ENCODE results near the gene ADGRB3. TPM values are rescaled to one million over a fixed set of nuclear protein-coding genes. Genes with fewer than 3 reads are reported as not detected.
"Not testable (repeated sequence)": the region's sequence is repeated elsewhere in the genome, so short reads cannot be mapped to it uniquely, and the experiment has no call there.

Gene ADGRB3
- polyA plus RNA-seq, 3 donors = 0.04 to 0.23 (median 0.05) TPM

DNA sequence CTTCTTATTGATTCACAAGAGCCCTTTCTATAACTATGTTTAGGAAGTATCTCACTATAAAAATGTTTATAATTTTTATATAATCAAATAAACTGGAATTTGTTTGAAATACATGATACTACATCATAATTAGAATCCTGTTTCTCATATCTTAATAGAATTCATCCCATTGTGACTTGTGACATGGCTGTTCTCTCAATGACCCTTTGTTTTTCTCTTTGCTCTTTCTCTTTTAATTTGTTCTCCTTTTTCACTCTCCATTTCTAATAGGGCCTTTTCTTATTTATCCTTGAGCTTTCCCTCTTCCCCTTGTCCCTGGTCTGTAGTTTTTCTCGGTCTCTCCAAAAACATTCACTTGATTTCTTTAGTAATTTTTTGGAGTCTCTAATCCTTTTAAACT is 111.3 kb downstream of the ADGRB3 start:
- TF ChIP-seq, protein P1, sequence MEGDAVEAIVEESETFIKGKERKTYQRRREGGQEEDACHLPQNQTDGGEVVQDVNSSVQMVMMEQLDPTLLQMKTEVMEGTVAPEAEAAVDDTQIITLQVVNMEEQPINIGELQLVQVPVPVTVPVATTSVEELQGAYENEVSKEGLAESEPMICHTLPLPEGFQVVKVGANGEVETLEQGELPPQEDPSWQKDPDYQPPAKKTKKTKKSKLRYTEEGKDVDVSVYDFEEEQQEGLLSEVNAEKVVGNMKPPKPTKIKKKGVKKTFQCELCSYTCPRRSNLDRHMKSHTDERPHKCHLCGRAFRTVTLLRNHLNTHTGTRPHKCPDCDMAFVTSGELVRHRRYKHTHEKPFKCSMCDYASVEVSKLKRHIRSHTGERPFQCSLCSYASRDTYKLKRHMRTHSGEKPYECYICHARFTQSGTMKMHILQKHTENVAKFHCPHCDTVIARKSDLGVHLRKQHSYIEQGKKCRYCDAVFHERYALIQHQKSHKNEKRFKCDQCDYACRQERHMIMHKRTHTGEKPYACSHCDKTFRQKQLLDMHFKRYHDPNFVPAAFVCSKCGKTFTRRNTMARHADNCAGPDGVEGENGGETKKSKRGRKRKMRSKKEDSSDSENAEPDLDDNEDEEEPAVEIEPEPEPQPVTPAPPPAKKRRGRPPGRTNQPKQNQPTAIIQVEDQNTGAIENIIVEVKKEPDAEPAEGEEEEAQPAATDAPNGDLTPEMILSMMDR (IDR thresholded peaks at IDR 0.05) = no peak
- Histone ChIP-seq H3K27ac (ENCODE audit: low read depth in 1 of 2, low read length in 2 of 2) (no peak overlapping the region), H2AFZ (ENCODE audit: insufficient read depth, low read depth, low read length, poor library complexity, severe bottlenecking) (no peak overlapping the region), H3K4me3 (replicated peaks in 1 of 3; ENCODE audit: low read depth in 2 of 3, low read length in 3 of 3) (no peak overlapping the region), H3K9me3 (replicated peaks in 1 of 2; ENCODE audit: control insufficient read depth in 1 of 2, insufficient read depth in 1 of 2, low read length in 2 of 2) (no peaks in the 10 kb centered on the region), H3K4me2 (replicated peaks; ENCODE audit: extremely low read depth, low read length, poor library complexity, severe bottlenecking) (no peak overlapping the region), H3K36me3 (replicated peaks in 1 of 2; ENCODE audit: control insufficient read depth in 1 of 2, insufficient read depth in 2 of 2, low read length in 2 of 2) (no peaks in the 10 kb centered on the region), H3K4me1 (ENCODE audit: control insufficient read depth in 1 of 2, insufficient read depth in 2 of 2, low read length in 2 of 2) (peaks cover 1 to 2% of the 10 kb centered on the region in 2 donors), H4K20me1 (ENCODE audit: insufficient read depth, low read length) (no peaks in the 10 kb centered on the region), H3K79me2 (ENCODE audit: insufficient read depth, low read length) (no peaks in the 10 kb centered on the region), H3K27me3 (ENCODE audit: control insufficient read depth in 2 of 2, insufficient read depth in 2 of 2, low read length in 2 of 2) (no peaks in the 10 kb centered on the region), H3K9ac (ENCODE audit: insufficient read depth, low read length, poor library complexity, severe bottlenecking) (no peak overlapping the region)
- peaks cover 0 to 9% (median 4%) of the 10 kb centered on the region in 7 donors for H3K9me3 Mint-ChIP-seq
- H3K27ac Mint-ChIP-seq = no peak overlapping the region
- H3K36me3 Mint-ChIP-seq = no peaks in the 10 kb centered on the region
- DNase-seq = no peak
- H3K4me1 Mint-ChIP-seq = no peaks in the 10 kb centered on the region
- intact Hi-C loops (cut with micrococcal nuclease) = no loop called here
- H3K4me3 Mint-ChIP-seq = no peak overlapping the region
- no peaks in the 10 kb centered on the region for H3K27me3 Mint-ChIP-seq (ENCODE audit: low read depth in 3 of 3)
- WGBS (ENCODE audit: insufficient coverage) = no CpG with 5 or more reads among the region's 1 CpG

DNA sequence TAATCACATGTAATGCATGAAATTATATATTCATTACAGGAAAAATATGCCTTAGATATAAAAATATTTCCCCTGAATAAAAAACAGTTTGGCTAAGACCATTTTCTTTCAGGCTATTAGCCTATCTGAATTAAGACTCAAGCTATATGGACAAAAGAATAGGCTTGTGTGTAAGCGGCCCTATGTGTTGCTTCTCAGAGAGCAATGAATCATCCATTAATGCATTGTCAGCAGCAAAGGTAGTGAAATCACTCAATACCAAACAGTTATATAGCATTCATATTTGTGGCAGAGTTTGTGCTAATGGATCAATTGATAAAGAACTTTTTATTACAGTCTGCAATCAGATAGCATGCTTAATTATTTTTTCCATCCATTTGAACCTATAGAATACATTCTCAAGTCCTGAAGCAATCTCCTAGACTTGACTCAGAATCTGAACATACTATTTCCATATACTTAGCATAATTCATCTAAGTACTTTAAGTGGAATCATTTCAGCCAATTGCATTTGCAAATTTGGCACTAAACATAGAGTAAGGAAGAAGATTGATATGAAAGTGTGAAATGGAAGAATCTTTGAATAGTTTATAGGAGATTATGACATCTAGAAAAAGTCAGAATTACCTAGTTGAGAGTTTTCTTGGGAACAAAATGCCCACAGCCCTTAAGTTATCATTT is 112.2 kb downstream of the ADGRB3 start:
- no peaks in the 10 kb centered on the region for H3K36me3 Mint-ChIP-seq
- H3K4me1 Mint-ChIP-seq = no peaks in the 10 kb centered on the region
- Histone ChIP-seq H3K27ac (ENCODE audit: low read depth in 1 of 2, low read length in 2 of 2) (no peak overlapping the region), H3K36me3 (replicated peaks in 1 of 2; ENCODE audit: control insufficient read depth in 1 of 2, insufficient read depth in 2 of 2, low read length in 2 of 2) (no peaks in the 10 kb centered on the region), H2AFZ (ENCODE audit: insufficient read depth, low read depth, low read length, poor library complexity, severe bottlenecking) (no peak overlapping the region), H3K9me3 (replicated peaks in 1 of 2; ENCODE audit: control insufficient read depth in 1 of 2, insufficient read depth in 1 of 2, low read length in 2 of 2) (no peaks in the 10 kb centered on the region), H3K4me3 (replicated peaks in 1 of 3; ENCODE audit: low read depth in 2 of 3, low read length in 3 of 3) (no peak overlapping the region), H3K27me3 (ENCODE audit: control insufficient read depth in 2 of 2, insufficient read depth in 2 of 2, low read length in 2 of 2) (no peaks in the 10 kb centered on the region), H3K9ac (ENCODE audit: insufficient read depth, low read length, poor library complexity, severe bottlenecking) (no peak overlapping the region), H4K20me1 (ENCODE audit: insufficient read depth, low read length) (no peaks in the 10 kb centered on the region), H3K79me2 (ENCODE audit: insufficient read depth, low read length) (no peaks in the 10 kb centered on the region), H3K4me2 (replicated peaks; ENCODE audit: extremely low read depth, low read length, poor library complexity, severe bottlenecking) (no peak overlapping the region), H3K4me1 (ENCODE audit: control insufficient read depth in 1 of 2, insufficient read depth in 2 of 2, low read length in 2 of 2) (no peaks in the 10 kb centered on the region)
- no peak for DNase-seq
- H3K4me3 Mint-ChIP-seq = no peak overlapping the region
- intact Hi-C loops (cut with micrococcal nuclease) = no loop called here
- no peaks in the 10 kb centered on the region for H3K27me3 Mint-ChIP-seq (ENCODE audit: low read depth in 3 of 3)
- H3K9me3 Mint-ChIP-seq = peaks cover 0 to 9% (median 4%) of the 10 kb centered on the region in 7 donors
- no peak overlapping the region for H3K27ac Mint-ChIP-seq
- TF ChIP-seq, protein P1 (IDR thresholded peaks at IDR 0.05) = no peak
- WGBS (ENCODE audit: insufficient coverage) = no CpG with 5 or more reads among the region's 1 CpG

DNA sequence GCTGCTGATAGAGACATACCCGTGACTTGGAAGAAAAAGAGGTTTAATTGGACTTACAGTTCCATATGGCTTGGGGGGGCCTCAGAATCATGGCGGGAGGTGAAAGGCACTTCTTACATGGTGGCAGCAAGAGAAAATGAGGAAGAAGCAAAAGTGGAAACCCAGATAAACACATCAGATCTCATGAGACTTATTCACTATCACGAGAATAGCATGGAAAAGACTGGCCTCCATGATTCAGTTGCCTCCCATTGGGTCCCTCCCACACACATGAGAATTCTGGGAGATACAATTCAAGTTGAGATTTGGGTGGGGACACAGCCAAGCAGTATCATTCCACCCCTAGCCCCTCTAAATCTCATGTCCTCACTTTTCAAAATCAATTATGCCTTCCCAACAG is 112.8 kb downstream of the ADGRB3 start:
- intact Hi-C loops (cut with micrococcal nuclease); H3K36me3 ChIP-seq (replicated peaks in 1 of 2; ENCODE audit: control insufficient read depth in 1 of 2, insufficient read depth in 2 of 2, low read length in 2 of 2); H3K9ac ChIP-seq (ENCODE audit: insufficient read depth, low read length, poor library complexity, severe bottlenecking); H3K4me3 ChIP-seq (replicated peaks in 1 of 3; ENCODE audit: low read depth in 2 of 3, low read length in 3 of 3); H3K9me3 ChIP-seq (replicated peaks in 1 of 2; ENCODE audit: control insufficient read depth in 1 of 2, insufficient read depth in 1 of 2, low read length in 2 of 2); H3K79me2 ChIP-seq (ENCODE audit: insufficient read depth, low read length); H2AFZ ChIP-seq (ENCODE audit: insufficient read depth, low read depth, low read length, poor library complexity, severe bottlenecking); H3K27me3 Mint-ChIP-seq (ENCODE audit: low read depth in 3 of 3); H3K27ac Mint-ChIP-seq; H3K4me2 ChIP-seq (replicated peaks; ENCODE audit: extremely low read depth, low read length, poor library complexity, severe bottlenecking); H4K20me1 ChIP-seq (ENCODE audit: insufficient read depth, low read length); H3K36me3 Mint-ChIP-seq; DNase-seq; H3K4me1 Mint-ChIP-seq; H3K9me3 Mint-ChIP-seq; H3K4me3 Mint-ChIP-seq; H3K27me3 ChIP-seq (ENCODE audit: control insufficient read depth in 2 of 2, insufficient read depth in 2 of 2, low read length in 2 of 2); H3K4me1 ChIP-seq (ENCODE audit: control insufficient read depth in 1 of 2, insufficient read depth in 2 of 2, low read length in 2 of 2); H3K27ac ChIP-seq (ENCODE audit: low read depth in 1 of 2, low read length in 2 of 2): not testable (repeated sequence)
- WGBS (ENCODE audit: insufficient coverage) = 100% methylated on average over 2 of the region's 3 CpGs
